Articular chondrocyte of knee joint (primary cell): ENCODE data around the gene POTEB2. TPM values are rescaled to one million over a fixed set of nuclear protein-coding genes. Genes with fewer than 3 reads are reported as not detected.

ENCODE experiments used
- small RNA-seq: library from RNA; depleted of rRNA; stranded (forward); fragments of <200 nt; gene quantifications from one replicate; pipeline ENCODE3, GENCODE V24; 2012
- total RNA-seq: library from RNA; depleted of rRNA; stranded (reverse); fragments of >200 nt; gene quantifications from 2 replicates; pipeline ENCODE4 v1.2.3, GENCODE V29; 2012

The POTEB2 gene
- not detected in 2 replicates for total RNA-seq

GRCh38 chr15:20866214-20866613 is at the start of gene POTEB2:
Gene POTEB2, minus strand, starts transcription at chr15:20866314. Its CDS starts 33 bp downstream, at chr15:20866281.

Small RNA genes lying within 50 kb of the gene (small RNA-seq; reads per million reads assigned to genes)
- gene AC012414.2 (not detected), gene MIR3118-2 (not detected), gene RNU6-749P (not detected), gene ZNF519P2 (not detected)
